H9 (cell line): Measurements from ENCODE around the gene TMA7. TPM values are rescaled to one million over a fixed set of nuclear protein-coding genes. Genes with fewer than 3 reads are reported as not detected.

Experiments
- DNase-seq: peaks from one replicate; pipeline ENCODE4 v3.0.0-alpha.2; 2017
- H2AFZ ChIP-seq: one replicate; pipeline ENCODE4 v1.6.1; 2013; ENCODE audit warnings: mild to moderate bottlenecking, low read length, control low read depth, moderate library complexity
- H2AK5ac ChIP-seq: 2 replicates; pipeline ENCODE4 v1.6.1; 2013; ENCODE audit warnings: low read length, control low read depth, mixed read lengths; ENCODE audit not compliant: insufficient read length
- H2BK120ac ChIP-seq: one replicate; pipeline ENCODE4 v1.6.1; 2013; ENCODE audit warnings: low read depth, mild to moderate bottlenecking, low read length, control low read depth, inconsistent platforms; ENCODE audit not compliant: poor library complexity, severe bottlenecking
- H2BK12ac ChIP-seq: 2 replicates; pipeline ENCODE4 v1.6.1; 2013; ENCODE audit warnings: low read length, control low read depth, mixed read lengths, low read depth; ENCODE audit not compliant: insufficient read length
- H2BK15ac ChIP-seq: 2 replicates; pipeline ENCODE4 v1.6.1; 2013; ENCODE audit warnings: low read depth, low read length, control low read depth
- H2BK20ac ChIP-seq: one replicate; pipeline ENCODE4 v1.6.1; 2013; ENCODE audit warnings: low read depth, mild to moderate bottlenecking, low read length, control low read depth, inconsistent platforms; ENCODE audit not compliant: poor library complexity, severe bottlenecking
- H2BK5ac ChIP-seq: 2 replicates; pipeline ENCODE4 v1.6.1; 2013; ENCODE audit warnings: low read length, control low read depth, mixed read lengths; ENCODE audit not compliant: insufficient read length
- H3K14ac ChIP-seq: 2 replicates; pipeline ENCODE4 v1.6.1; 2013; ENCODE audit warnings: low read length, control low read depth; ENCODE audit not compliant: insufficient read depth
- H3K18ac ChIP-seq: 2 replicates; pipeline ENCODE4 v1.6.1; 2013; ENCODE audit warnings: low read depth, mild to moderate bottlenecking, mixed read lengths, low read length, control low read depth; ENCODE audit not compliant: insufficient read length
- H3K23ac ChIP-seq: 2 replicates; pipeline ENCODE4 v1.6.1; 2013; ENCODE audit warnings: low read length, control low read depth, mixed read lengths, low read depth; ENCODE audit not compliant: insufficient read length
- H3K23me2 ChIP-seq: 2 replicates; pipeline ENCODE4 v1.6.1; 2013; ENCODE audit warnings: low read depth, mild to moderate bottlenecking, mixed read lengths, low read length, control low read depth; ENCODE audit not compliant: insufficient read length, poor library complexity, severe bottlenecking
- H3K27ac ChIP-seq: 2 replicates; pipeline ENCODE4 v1.5.1; 2013; ENCODE audit warnings: low read length, control low read depth, mixed read lengths, low read depth; ENCODE audit not compliant: insufficient read length
- H3K27me3 ChIP-seq: 2 replicates; pipeline ENCODE4 v1.6.1; 2013; ENCODE audit warnings: low read length, control low read depth, inconsistent platforms; ENCODE audit not compliant: insufficient read depth
- H3K4ac ChIP-seq: 2 replicates; pipeline ENCODE4 v1.6.1; 2013; ENCODE audit warnings: low read depth, mild to moderate bottlenecking, control low read depth, inconsistent platforms, low read length, moderate library complexity
- H3K4me1 ChIP-seq: 2 replicates; pipeline ENCODE4 v1.6.1; 2013; ENCODE audit warnings: low read length, control low read depth, inconsistent platforms; ENCODE audit not compliant: insufficient read depth
- H3K4me2 ChIP-seq: 2 replicates; pipeline ENCODE4 v1.6.1; 2013; ENCODE audit warnings: low read length, control low read depth, mixed read lengths; ENCODE audit not compliant: insufficient read length, insufficient read depth
- H3K56ac ChIP-seq: 2 replicates; pipeline ENCODE4 v1.6.1; 2013; ENCODE audit warnings: low read depth, mild to moderate bottlenecking, mixed read lengths, low read length, control low read depth; ENCODE audit not compliant: insufficient read length
- H3K79me1 ChIP-seq: 2 replicates; pipeline ENCODE4 v1.6.1; 2013; ENCODE audit warnings: low read depth, mild to moderate bottlenecking, moderate library complexity, low read length, control low read depth, inconsistent platforms; ENCODE audit not compliant: insufficient read depth, poor library complexity, severe bottlenecking
- H3K79me2 ChIP-seq: 2 replicates; pipeline ENCODE4 v1.6.1; 2013; ENCODE audit warnings: low read length, control low read depth, inconsistent platforms; ENCODE audit not compliant: insufficient read depth
- H3K9ac ChIP-seq: 2 replicates; pipeline ENCODE4 v1.6.1; 2013; ENCODE audit warnings: low read length, control low read depth, mixed read lengths; ENCODE audit not compliant: insufficient read length; ENCODE audit errors: extremely low read depth
- H3K9me3 ChIP-seq: one replicate; pipeline ENCODE4 v1.6.1; 2013; ENCODE audit warnings: low read depth, low read length, inconsistent platforms; ENCODE audit not compliant: control insufficient read depth
- H3T11ph ChIP-seq: one replicate; pipeline ENCODE4 v1.6.1; 2013; ENCODE audit warnings: mild to moderate bottlenecking, low read length, control low read depth, inconsistent platforms
- H4K20me1 ChIP-seq: one replicate; pipeline ENCODE4 v1.6.1; 2013; ENCODE audit not compliant: control insufficient read depth, insufficient read length, insufficient read depth
- H4K5ac ChIP-seq: 2 replicates; pipeline ENCODE4 v1.6.1; 2013; ENCODE audit warnings: low read depth, mild to moderate bottlenecking, mixed read lengths, low read length, control low read depth; ENCODE audit not compliant: insufficient read length
- H4K8ac ChIP-seq: replicated peaks from 2 replicates; pipeline ENCODE4 v1.6.1; 2013; ENCODE audit warnings: low read length, control low read depth, mixed read lengths, low read depth; ENCODE audit not compliant: insufficient read length
- H4K91ac ChIP-seq: 2 replicates; pipeline ENCODE4 v1.6.1; 2013; ENCODE audit warnings: low read depth, mild to moderate bottlenecking, moderate library complexity, mixed read lengths, low read length, control low read depth; ENCODE audit not compliant: insufficient read length
- H3K27ac Mint-ChIP-seq, 3 experiments: 2 replicates in 2 of 3; 3 replicates in 1 of 3; pipeline ENCODE4 v1.8.0; 2020 to 2021; ENCODE audit warnings: mixed read lengths in 3 of 3, mild to moderate bottlenecking in 1 of 3, moderate library complexity in 1 of 3
- H3K27me3 Mint-ChIP-seq: 2 replicates; pipeline ENCODE4 v1.8.0; 2021; ENCODE audit warnings: low read depth, mild to moderate bottlenecking, moderate library complexity, mixed read lengths
- H3K36me3 Mint-ChIP-seq, 3 experiments: 2 replicates in 2 of 3; 3 replicates in 1 of 3; pipeline ENCODE4 v1.8.0; 2020 to 2021; ENCODE audit warnings: low read depth in 3 of 3, mixed read lengths in 3 of 3; ENCODE audit not compliant: insufficient read depth in 1 of 3
- H3K4me1 Mint-ChIP-seq, 2 experiments: 2 replicates each; pipeline ENCODE4 v1.8.0; 2020; ENCODE audit warnings: mixed read lengths in 2 of 2
- H3K4me3 Mint-ChIP-seq, 2 experiments: 2 replicates in 1 of 2; 3 replicates in 1 of 2; pipeline ENCODE4 v1.8.0; 2020 to 2021; ENCODE audit warnings: mild to moderate bottlenecking in 2 of 2, mixed read lengths in 2 of 2, moderate library complexity in 1 of 2
- H3K9me3 Mint-ChIP-seq, 2 experiments: 2 replicates in 1 of 2; 3 replicates in 1 of 2; pipeline ENCODE4 v1.8.0; 2020; ENCODE audit warnings: mild to moderate bottlenecking in 2 of 2, mixed read lengths in 2 of 2, moderate library complexity in 1 of 2
- CTCF ChIP-seq: fragments of 200-600 bp; sonication (generic); conservative IDR thresholded peaks from 3 replicates; pipeline ENCODE4 v1.8.0; 2021; ENCODE audit warnings: antibody characterized with exemption, mild to moderate bottlenecking
- WGBS: extraction: QIAGEN DNeasy Blood & Tissue Kit; methylation state at CpG from one replicate; pipeline ENCODE4 v1.1.7; 2013; ENCODE audit warnings: missing lambda C conversion rate, low lambda C conversion rate, mixed read lengths; ENCODE audit not compliant: insufficient read length; ENCODE audit errors: extremely low coverage; 5-methylcytosine and 5-hydroxymethylcytosine counted together
- total RNA-seq: library from RNA; stranded (reverse); gene quantifications from 2 replicates; pipeline ENCODE4 v1.2.1, GENCODE V29; 2021

TMA7 gene
- total RNA-seq, 1 experiment from 2014 or later = 305 TPM

GRCh38 chr3:48459773-48460516 is 19.9 kb downstream of the TMA7 start:
- no peak overlapping the region for H4K8ac ChIP-seq
- no peak overlapping the region for H4K91ac ChIP-seq
- H2AK5ac ChIP-seq = no peak overlapping the region
- no peaks in the 10 kb centered on the region for H3K27me3 ChIP-seq
- H3K27ac Mint-ChIP-seq = no peak overlapping the region
- H4K5ac ChIP-seq = no peak overlapping the region
- H2BK12ac ChIP-seq = no peak overlapping the region
- no peak for DNase-seq
- H4K20me1 ChIP-seq = no peaks in the 10 kb centered on the region
- H2AFZ ChIP-seq = no peak overlapping the region
- no peak overlapping the region for H2BK120ac ChIP-seq
- H2BK15ac ChIP-seq = no peak overlapping the region
- H2BK5ac ChIP-seq = no peak overlapping the region
- no peaks in the 10 kb centered on the region for H3K79me1 ChIP-seq
- H3K56ac ChIP-seq = no peak overlapping the region
- no peaks in the 10 kb centered on the region for H3K79me2 ChIP-seq
- H3K18ac ChIP-seq = no peak overlapping the region
- H3K9me3 Mint-ChIP-seq = no peaks in the 10 kb centered on the region
- no peaks in the 10 kb centered on the region for H3K9me3 ChIP-seq
- no CpG with 5 or more reads among the region's 7 CpGs for WGBS
- H3K4me3 Mint-ChIP-seq = no peak overlapping the region
- H3K23ac ChIP-seq = no peak overlapping the region
- no peak overlapping the region for H3K27ac ChIP-seq
- H2BK20ac ChIP-seq = no peak overlapping the region
- peaks cover 6 to 58% (median 40%) of the 10 kb centered on the region in 3 experiments; a peak in 6 of 7 replicates for H3K36me3 Mint-ChIP-seq
- H3K4me2 ChIP-seq = no peak overlapping the region
- H3K23me2 ChIP-seq = no peaks in the 10 kb centered on the region
- no peaks in the 10 kb centered on the region for H3K4me1 ChIP-seq
- H3K27me3 Mint-ChIP-seq = no peaks in the 10 kb centered on the region
- no peak for TF ChIP-seq CTCF
- peaks cover under 1 to 1% of the 10 kb centered on the region in 2 experiments; a peak in 2 of 4 replicates for H3K4me1 Mint-ChIP-seq
- H3K9ac ChIP-seq = no peak overlapping the region
- H3K14ac ChIP-seq = no peak overlapping the region
- no peak overlapping the region for H3T11ph ChIP-seq
- H3K4ac ChIP-seq = no peak overlapping the region
